NCI-H526 (cell line): ENCODE data around the gene CRABP2.

Experiments
- DNase-seq, 2 experiments: peaks; one replicate each; lab custom pipeline; 2025; lab: John Stamatoyannopoulos, UW

Gene CRABP2

DNA sequence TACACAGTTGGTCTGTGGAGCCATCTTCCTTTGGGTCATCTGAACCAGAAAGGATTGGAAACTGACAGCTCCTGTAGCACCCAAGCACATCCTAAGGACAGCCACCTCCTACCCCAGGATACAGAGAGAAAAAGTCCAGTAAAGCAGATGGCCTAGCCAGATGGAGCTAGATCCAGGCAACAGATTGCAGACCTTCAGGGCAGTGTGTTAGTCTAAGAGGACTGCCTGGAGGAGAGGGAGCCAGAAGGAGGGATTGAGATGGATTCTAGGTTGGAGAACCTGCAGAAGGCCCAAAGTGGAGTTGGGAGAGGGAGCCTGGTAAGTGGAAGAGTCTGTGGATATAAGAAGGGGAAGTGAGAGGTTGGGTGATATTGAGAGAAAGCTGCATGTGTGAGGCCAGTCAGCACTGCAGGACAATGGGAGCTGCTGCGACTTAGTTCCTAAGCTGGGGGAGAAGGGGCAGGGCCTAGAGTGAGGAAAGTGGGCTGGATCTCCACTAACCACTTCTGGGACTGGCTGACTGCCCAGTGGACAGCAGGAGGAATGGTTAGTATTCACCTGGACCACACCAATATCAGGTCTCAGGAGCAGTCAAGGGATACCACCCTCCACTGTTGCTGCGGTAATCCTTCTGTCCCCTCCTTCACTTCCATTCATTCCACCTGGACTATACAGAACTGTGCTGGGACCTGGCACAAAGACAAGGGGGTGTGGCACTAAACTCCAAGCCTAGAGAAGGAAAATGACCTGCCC lies 50.1 kb downstream of the CRABP2 start:
- no peak for DNase-seq

DNA sequence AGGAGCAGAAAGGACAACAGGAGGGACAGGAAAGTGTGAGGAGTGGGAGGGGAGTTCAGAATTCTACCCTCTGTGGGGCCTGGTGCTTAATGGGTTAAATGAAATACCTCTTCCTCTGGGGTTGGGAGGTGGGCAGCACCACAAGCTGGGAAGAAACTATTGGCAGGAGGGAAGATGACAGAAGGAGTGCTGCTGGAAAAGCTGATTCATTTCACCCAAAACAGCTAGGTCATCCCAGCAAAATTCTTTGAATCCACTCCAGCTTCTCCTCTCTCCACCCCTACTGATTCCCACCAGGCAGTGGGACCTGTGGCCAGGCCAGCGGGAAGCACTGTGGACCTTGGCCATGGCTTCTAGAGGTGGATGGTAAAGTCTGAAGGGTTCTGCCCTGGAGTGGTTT lies 50.7 kb downstream of the CRABP2 start:
- DNase-seq = no peak

DNA sequence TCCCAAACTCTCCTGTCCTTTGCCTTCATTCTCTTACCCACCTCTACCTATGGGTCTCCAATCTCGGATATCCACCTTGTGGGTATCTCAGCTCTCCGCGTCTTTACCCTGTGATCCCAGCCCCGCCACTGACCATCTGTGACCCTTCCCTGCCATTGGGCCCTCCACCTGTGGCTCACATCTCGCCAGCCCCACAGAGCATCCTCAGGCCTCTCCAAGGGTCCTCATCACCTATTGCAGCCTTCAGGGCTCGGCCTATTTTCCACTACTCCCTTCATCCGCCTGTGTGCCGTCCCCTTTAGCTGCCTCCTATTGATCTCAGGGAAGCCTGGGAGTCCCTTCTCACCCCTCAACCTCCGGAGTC lies 52.4 kb downstream of the CRABP2 start:
- no peak for DNase-seq

DNA sequence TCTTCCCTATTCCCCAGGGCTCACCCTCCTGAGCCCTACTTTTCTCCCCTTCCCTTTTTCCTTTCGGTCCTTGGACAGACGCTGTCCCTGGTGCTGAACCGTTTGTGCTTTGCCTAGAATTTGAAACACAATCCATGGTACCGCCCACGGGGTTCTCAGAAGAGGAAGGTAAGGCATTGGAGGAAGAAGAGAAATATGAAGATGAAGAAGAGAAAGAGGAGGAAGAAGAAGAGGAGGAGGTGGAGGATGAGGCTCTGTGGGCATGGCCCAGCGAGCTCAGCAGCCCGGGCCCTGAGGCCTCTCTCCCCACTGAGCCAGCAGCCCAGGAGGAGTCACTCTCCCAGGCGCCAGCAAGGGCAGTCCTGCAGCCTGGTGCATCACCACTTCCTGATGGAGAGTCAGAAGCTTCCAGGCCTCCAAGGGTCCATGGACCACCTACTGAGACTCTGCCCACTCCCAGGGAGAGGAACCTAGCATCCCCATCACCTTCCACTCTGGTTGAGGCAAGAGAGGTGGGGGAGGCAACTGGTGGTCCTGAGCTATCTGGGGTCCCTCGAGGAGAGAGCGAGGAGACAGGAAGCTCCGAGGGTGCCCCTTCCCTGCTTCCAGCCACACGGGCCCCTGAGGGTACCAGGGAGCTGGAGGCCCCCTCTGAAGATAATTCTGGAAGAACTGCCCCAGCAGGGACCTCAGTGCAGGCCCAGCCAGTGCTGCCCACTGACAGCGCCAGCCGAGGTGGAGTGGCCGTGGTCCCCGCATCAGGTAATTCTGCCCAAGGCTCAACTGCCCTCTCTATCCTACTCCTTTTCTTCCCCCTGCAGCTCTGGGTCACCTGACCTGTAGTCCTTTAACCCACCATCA lies 53.0 kb downstream of the CRABP2 start:
- DNase-seq = no peak
